GOT3 (cell line): Measurements from ENCODE around the gene CCZ1.
A peak's percentile ranks its signal among the peaks of the same experiment; 100 is the strongest.
"Not testable (repeated sequence)": the region's sequence is repeated elsewhere in the genome, so short reads cannot be mapped to it uniquely, and the experiment has no call there.

Experiments used
- DNase-seq: peaks from one replicate; lab custom pipeline; 2025; ENCODE audit warnings: mixed read lengths; lab: John Stamatoyannopoulos, UW

The CCZ1 gene

GRCh38 chr7:5898480-5899224 is at the start of gene CCZ1:
TSS of gene CCZ1 (plus strand) at chr7:5898733. CDS start at chr7:5898800, 67 bp downstream.
- peak; percentile 20 for DNase-seq

GRCh38 chr7:5850944-5851343 is 47.6 kb upstream of the CCZ1 start:
- no peak for DNase-seq

- DNase-seq = no peak
Observed at GRCh38 chr7:5854738-5855137, 43.8 kb upstream of the CCZ1 start.

GRCh38 chr7:5857041-5857575 is 41.4 kb upstream of the CCZ1 start:
- DNase-seq = not testable (repeated sequence)

- DNase-seq = not testable (repeated sequence)
Observed at GRCh38 chr7:5858494-5858893, 40.0 kb upstream of the CCZ1 start.

- not testable (repeated sequence) for DNase-seq
Observed at GRCh38 chr7:5861281-5861680, 37.3 kb upstream of the CCZ1 start.

- not testable (repeated sequence) for DNase-seq
Observed at GRCh38 chr7:5862753-5863366, 35.7 kb upstream of the CCZ1 start.

GRCh38 chr7:5865279-5865931 is 33.1 kb upstream of the CCZ1 start:
- DNase-seq = not testable (repeated sequence)

- no peak for DNase-seq
Observed at GRCh38 chr7:5867060-5867459, 31.5 kb upstream of the CCZ1 start.

GRCh38 chr7:5868928-5869341 is 29.6 kb upstream of the CCZ1 start:
- DNase-seq = not testable (repeated sequence)

GRCh38 chr7:5869691-5870090 is 28.8 kb upstream of the CCZ1 start:
- no peak for DNase-seq

- DNase-seq = no peak
Observed at GRCh38 chr7:5870311-5870710, 28.2 kb upstream of the CCZ1 start.

GRCh38 chr7:5872326-5872725 is 26.2 kb upstream of the CCZ1 start:
- DNase-seq = no peak

- DNase-seq = not testable (repeated sequence)
Observed at GRCh38 chr7:5879591-5879990, 18.9 kb upstream of the CCZ1 start.

GRCh38 chr7:5880106-5880505 is 18.4 kb upstream of the CCZ1 start:
- DNase-seq = not testable (repeated sequence)

- not testable (repeated sequence) for DNase-seq
Observed at GRCh38 chr7:5884431-5884830, 14.1 kb upstream of the CCZ1 start.

- DNase-seq = not testable (repeated sequence)
Observed at GRCh38 chr7:5888021-5888420, 10.5 kb upstream of the CCZ1 start.

- not testable (repeated sequence) for DNase-seq
Observed at GRCh38 chr7:5890244-5890643, 8.3 kb upstream of the CCZ1 start.

GRCh38 chr7:5892498-5892897 is 6.0 kb upstream of the CCZ1 start:
- no peak for DNase-seq

GRCh38 chr7:5897369-5897919 is 1.1 kb upstream of the CCZ1 start:
- not testable (repeated sequence) for DNase-seq

- not testable (repeated sequence) for DNase-seq
Observed at GRCh38 chr7:5903002-5903401, 4.5 kb downstream of the CCZ1 start.

GRCh38 chr7:5904726-5905125 is 6.2 kb downstream of the CCZ1 start:
- DNase-seq = not testable (repeated sequence)
